H1 (cell line): ENCODE measurements around the gene MYO1D. TPM values are rescaled to one million over a fixed set of nuclear protein-coding genes. Genes with fewer than 3 reads are reported as not detected.

Experiments used
- CTCF ChIA-PET: fragments of 300-600 bp; sonication (Branson Sonifier 250); formaldehyde crosslinking; loops from one replicate; lab custom pipeline; 2021; ENCODE audit not compliant: partially characterized antibody; lab: Charles Lee
- POLR2A ChIA-PET: fragments of 300-600 bp; sonication (Branson Sonifier 250); formaldehyde crosslinking; loops from one replicate; lab custom pipeline; 2021; ENCODE audit warnings: inconsistent platforms; ENCODE audit not compliant: partially characterized antibody; lab: Charles Lee
- DNase-seq, 2 experiments: peaks; one replicate each; pipeline versions ENCODE4 v3.0.0 to v3.0.0-alpha.2; 2010 to 2022; ENCODE audit warnings: low spot score in 2 of 2, low read depth in 1 of 2, mixed read lengths in 1 of 2
- FAIRE-seq: peaks from 2 replicates; lab custom pipeline; 2011; peaks lifted over from hg19 to GRCh38; lab: Jason Lieb, UNC
- H2AFZ ChIP-seq: 2 replicates; pipeline ENCODE4 v1.8.1; 2012; ENCODE audit warnings: low read length, inconsistent platforms
- H2AK5ac ChIP-seq: 2 replicates; pipeline ENCODE4 v1.6.1; 2013; ENCODE audit warnings: low read depth, low read length
- H2BK120ac ChIP-seq: replicated peaks from 2 replicates; pipeline ENCODE3; 2013; ENCODE audit warnings: low read depth, low read length, inconsistent platforms
- H2BK12ac ChIP-seq: 2 replicates; pipeline ENCODE4 v1.6.1; 2013; ENCODE audit warnings: low read depth, low read length
- H2BK15ac ChIP-seq: 2 replicates; pipeline ENCODE4 v1.6.1; 2013; ENCODE audit warnings: low read length
- H2BK20ac ChIP-seq: 2 replicates; pipeline ENCODE4 v1.6.1; 2013; ENCODE audit warnings: low read length
- H2BK5ac ChIP-seq: 2 replicates; pipeline ENCODE4 v1.6.1; 2013; ENCODE audit warnings: low read depth, low read length
- H3K14ac ChIP-seq: 2 replicates; pipeline ENCODE4 v1.6.1; 2013; ENCODE audit warnings: inconsistent platforms; ENCODE audit not compliant: insufficient read length
- H3K18ac ChIP-seq: 2 replicates; pipeline ENCODE4 v1.6.1; 2013; ENCODE audit warnings: low read length; ENCODE audit errors: extremely low read depth
- H3K23ac ChIP-seq: 2 replicates; pipeline ENCODE4 v1.6.1; 2013; ENCODE audit warnings: inconsistent platforms; ENCODE audit not compliant: insufficient read length
- H3K23me2 ChIP-seq: 2 replicates; pipeline ENCODE4 v1.6.1; 2013; ENCODE audit warnings: low read depth, low read length
- H3K27ac ChIP-seq: 2 replicates; pipeline ENCODE4 v1.6.1; 2011; ENCODE audit warnings: low read depth, low read length, inconsistent platforms
- H3K27me3 ChIP-seq, 4 experiments: replicated peaks in 1 of 4; 1 replicate in 1 of 4; 2 replicates in 3 of 4; pipeline versions ENCODE4 v1.6.1 to v1.8.1; 2011 to 2013; ENCODE audit warnings: low read length in 3 of 4, mild to moderate bottlenecking in 3 of 4, inconsistent platforms in 2 of 4, mixed read lengths in 2 of 4, moderate library complexity in 1 of 4; ENCODE audit not compliant: control insufficient read depth in 3 of 4, insufficient read depth in 3 of 4; ENCODE audit errors: extremely low read depth in 1 of 4
- H3K36me3 ChIP-seq, 4 experiments: 2 replicates each; pipeline versions ENCODE4 v1.6.1 to v1.8.1; 2011 to 2013; ENCODE audit warnings: mild to moderate bottlenecking in 4 of 4, low read length in 3 of 4, moderate library complexity in 2 of 4, control low read depth in 1 of 4, inconsistent platforms in 1 of 4; ENCODE audit not compliant: insufficient read depth in 4 of 4, control insufficient read depth in 2 of 4
- H3K4ac ChIP-seq: replicated peaks from 2 replicates; pipeline ENCODE3; 2013; ENCODE audit warnings: low read length, low read depth, mixed read lengths, inconsistent platforms; ENCODE audit not compliant: insufficient read length
- H3K4me1 ChIP-seq, 4 experiments: replicated peaks in 1 of 4; 1 replicate in 1 of 4; 2 replicates in 3 of 4; pipeline versions ENCODE4 v1.6.1 to v1.8.1; 2011 to 2013; ENCODE audit warnings: low read length in 3 of 4, inconsistent platforms in 2 of 4, mixed read lengths in 1 of 4; ENCODE audit not compliant: insufficient read depth in 4 of 4, control insufficient read depth in 3 of 4
- H3K4me2 ChIP-seq, 2 experiments: 2 replicates each; pipeline versions ENCODE4 v1.6.1 to v1.8.1; 2011 to 2013; ENCODE audit warnings: low read depth in 2 of 2, low read length in 2 of 2, control low read depth in 1 of 2, inconsistent platforms in 1 of 2, mild to moderate bottlenecking in 1 of 2; ENCODE audit not compliant: insufficient read depth in 1 of 2
- H3K4me3 ChIP-seq, 4 experiments: fragments of 200-600, 300-600 bp in 1 of 4; sonication (generic), shearing (Covaris generic), sonication (Bioruptor Twin) in 1 of 4; 2 replicates each; pipeline versions ENCODE4 v1.5.1 to v1.8.1; 2011 to 2016; ENCODE audit warnings: low read length in 4 of 4, low read depth in 3 of 4, control low read depth in 2 of 4, inconsistent platforms in 2 of 4, mild to moderate bottlenecking in 2 of 4, mixed read lengths in 1 of 4, moderate library complexity in 1 of 4; ENCODE audit not compliant: insufficient read depth in 2 of 4; ENCODE audit errors: extremely low read depth in 1 of 4
- H3K56ac ChIP-seq: replicated peaks from 2 replicates; pipeline ENCODE3; 2013; ENCODE audit warnings: low read depth, mild to moderate bottlenecking, mixed read lengths, low read length, inconsistent platforms; ENCODE audit not compliant: insufficient read length
- H3K79me1 ChIP-seq: 2 replicates; pipeline ENCODE4 v1.6.1; 2013; ENCODE audit warnings: low read depth, low read length, control low read depth
- H3K79me2 ChIP-seq, 2 experiments: 2 replicates each; pipeline versions ENCODE4 v1.6.1 to v1.8.1; 2012 to 2013; ENCODE audit warnings: low read length in 2 of 2, mild to moderate bottlenecking in 2 of 2, inconsistent platforms in 1 of 2; ENCODE audit not compliant: insufficient read depth in 2 of 2, control insufficient read depth in 1 of 2
- H3K9ac ChIP-seq, 4 experiments: replicated peaks in 1 of 4; 1 replicate in 1 of 4; 2 replicates in 3 of 4; pipeline versions ENCODE4 v1.6.1 to v1.8.1; 2011 to 2013; ENCODE audit warnings: low read depth in 3 of 4, low read length in 3 of 4, control low read depth in 2 of 4, mild to moderate bottlenecking in 2 of 4, moderate library complexity in 2 of 4, inconsistent platforms in 1 of 4; ENCODE audit errors: extremely low read depth in 1 of 4
- H3K9me3 ChIP-seq, 2 experiments: 2 replicates each; pipeline versions ENCODE4 v1.6.1 to v1.8.1; 2012 to 2013; ENCODE audit warnings: mild to moderate bottlenecking in 2 of 2, moderate library complexity in 2 of 2, control low read depth in 1 of 2, inconsistent platforms in 1 of 2, low read depth in 1 of 2, low read length in 1 of 2, mixed read lengths in 1 of 2; ENCODE audit not compliant: insufficient read depth in 2 of 2
- H4K20me1 ChIP-seq, 2 experiments: replicated peaks in 1 of 2; 2 replicates each; pipeline versions ENCODE3 to v1.8.1; 2011 to 2013; ENCODE audit warnings: inconsistent platforms in 2 of 2, low read length in 2 of 2, mild to moderate bottlenecking in 1 of 2; ENCODE audit not compliant: insufficient read depth in 2 of 2, control insufficient read depth in 1 of 2
- H4K5ac ChIP-seq: 2 replicates; pipeline ENCODE4 v1.6.1; 2013; ENCODE audit warnings: low read length, low read depth, mixed read lengths, inconsistent platforms; ENCODE audit not compliant: insufficient read length
- H4K8ac ChIP-seq: 2 replicates; pipeline ENCODE4 v1.8.0; 2013; ENCODE audit warnings: mild to moderate bottlenecking, moderate library complexity, low read length, inconsistent platforms; ENCODE audit not compliant: insufficient read depth; ENCODE audit errors: extremely low read depth
- H4K91ac ChIP-seq: replicated peaks from 2 replicates; pipeline ENCODE3; 2013; ENCODE audit warnings: low read length, mixed read lengths, inconsistent platforms; ENCODE audit not compliant: insufficient read length
- ASH2L ChIP-seq: fragments of 200-600, 300-600 bp; sonication (generic); IDR thresholded peaks from one replicate; pipeline ENCODE4 v1.7.1; 2017; ENCODE audit warnings: low read length
- CBX5 ChIP-seq: fragments of 300-800, 300-1000 bp; sonication (generic); IDR thresholded peaks from 2 replicates; pipeline ENCODE4 v1.7.1; 2016; ENCODE audit warnings: antibody characterized with exemption, low read length, low read depth
- CHD2 ChIP-seq: IDR thresholded peaks from 2 replicates; pipeline ENCODE4 v1.6.1; 2012; ENCODE audit warnings: low read length, improper control_type of control experiment
- GTF2F1 ChIP-seq: IDR thresholded peaks from 2 replicates; pipeline ENCODE4 v1.6.1; 2012; ENCODE audit warnings: low read depth, low read length, improper control_type of control experiment, borderline replicate concordance
- HDAC2 ChIP-seq, 2 experiments: fragments of 300-600 bp in 1 of 2; sonication (generic) in 1 of 2; IDR thresholded peaks; 2 replicates each; pipeline ENCODE4 v1.6.1; 2011 to 2012; ENCODE audit warnings: low read depth in 2 of 2, low read length in 2 of 2, mild to moderate bottlenecking in 2 of 2, moderate library complexity in 2 of 2, borderline replicate concordance in 1 of 2, inconsistent platforms in 1 of 2
- KDM1A ChIP-seq: fragments of 200-600, 300-600 bp; sonication (generic); IDR thresholded peaks from 2 replicates; pipeline ENCODE4 v1.7.1; 2016; ENCODE audit warnings: mild to moderate bottlenecking, low read length, borderline replicate concordance
- NANOG ChIP-seq: IDR thresholded peaks from 2 replicates; pipeline ENCODE4 v1.6.1; 2011; ENCODE audit warnings: low read length, low read depth, mild to moderate bottlenecking, inconsistent platforms; ENCODE audit not compliant: insufficient read depth, poor library complexity, severe bottlenecking
- POLR2A ChIP-seq, 2 experiments: IDR thresholded peaks; 1 replicate in 1 of 2; 2 replicates in 1 of 2; pipeline ENCODE4 v1.6.1; 2011; ENCODE audit warnings: low read depth in 2 of 2, low read length in 2 of 2, mild to moderate bottlenecking in 2 of 2; ENCODE audit errors: control extremely low read depth in 1 of 2
- RBBP5 ChIP-seq: IDR thresholded peaks from 2 replicates; pipeline ENCODE4 v1.7.1; 2012; ENCODE audit warnings: low read depth, mild to moderate bottlenecking, inconsistent platforms, low read length, moderate library complexity, borderline replicate concordance
- SP1 ChIP-seq: IDR thresholded peaks from 2 replicates; pipeline ENCODE4 v1.6.1; 2011; ENCODE audit warnings: low read depth, low read length
- SUZ12 ChIP-seq: fragments of 200-600 bp; sonication (generic); IDR thresholded peaks from 2 replicates; pipeline ENCODE4 v1.6.1; 2012; ENCODE audit warnings: mild to moderate bottlenecking, inconsistent platforms, low read length, moderate library complexity, mixed read lengths
- WGBS, 2 experiments: shearing (Covaris generic) in 1 of 2; methylation state at CpG; one replicate each; pipeline versions ENCODE4 v1.1.6 to v1.1.7; 2013 to 2015; ENCODE audit warnings: low lambda C conversion rate in 2 of 2, mixed read lengths in 2 of 2, inconsistent platforms in 1 of 2, low coverage in 1 of 2, missing lambda C conversion rate in 1 of 2; ENCODE audit not compliant: insufficient replicate concordance in 2 of 2, insufficient coverage in 1 of 2, insufficient read length in 1 of 2; ENCODE audit errors: extremely low coverage in 1 of 2, missing lambda C conversion rate in 1 of 2; 5-methylcytosine and 5-hydroxymethylcytosine counted together
- polyA plus RNA-seq, 7 experiments: library from polyadenylated mRNA; depleted of rRNA in 3 of 7; stranded (reverse) in 5 of 7; unstranded in 2 of 7; fragments of >200 nt in 5 of 7; fragments of 200-250 nt in 2 of 7; gene quantifications; 1 replicate in 5 of 7; 2 replicates in 1 of 7; 4 replicates in 1 of 7; pipeline versions ENCODE4 v1.2.1 to v1.2.3, GENCODE V29; 2011 to 2013; ENCODE audit warnings: missing spikeins in 2 of 7, mixed read lengths in 2 of 7
- total RNA-seq: library from RNA; stranded (reverse); fragmentation: NEBNext Ultra II Directional; extraction: Animal tissue kit (Norgen Biotek cat#: 25700); gene quantifications from 2 replicates; pipeline ENCODE4 v1.2.1, GENCODE V29; 2021

Gene MYO1D
- total and polyA plus RNA-seq, 2 of the 8 experiments (the other 6 are each of a cell fraction or from before 2014, with no cell fraction given), result 6.5 to 25.4 TPM

DNA sequence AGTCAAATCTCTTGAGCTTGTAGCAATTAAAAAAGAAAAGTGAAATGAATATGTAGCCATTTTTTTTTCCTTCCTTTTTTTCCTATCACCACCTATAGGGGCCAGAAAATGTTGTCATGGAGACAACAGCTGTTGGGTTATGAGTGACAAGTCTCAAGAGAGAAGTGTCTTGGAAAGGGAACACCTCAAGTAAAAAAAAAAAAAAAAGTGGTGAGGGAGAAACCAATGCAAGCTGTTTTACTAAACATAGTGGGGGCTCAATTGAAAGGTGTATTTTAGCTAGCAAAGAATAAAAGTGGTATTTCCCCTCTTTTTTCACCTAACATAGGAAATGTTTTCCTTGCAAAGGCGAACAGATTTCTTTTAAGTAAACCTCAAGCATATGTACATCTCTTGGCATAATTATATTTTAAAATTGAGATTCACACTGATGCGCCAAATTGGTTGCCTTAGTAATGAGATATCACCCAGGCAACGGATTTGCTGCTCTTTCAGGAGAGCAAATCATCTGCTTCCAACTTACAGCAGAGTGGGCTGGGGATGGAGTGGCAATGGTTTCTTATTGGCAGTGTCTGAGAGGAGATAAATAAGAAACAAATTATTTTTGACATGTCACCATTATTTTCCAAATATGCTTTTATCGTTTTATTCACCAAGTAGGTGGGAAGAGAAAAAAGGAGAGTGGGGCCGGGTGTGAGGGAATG is 183.6 kb downstream of the MYO1D start:
- Histone ChIP-seq H2BK12ac (no peak overlapping the region), H4K91ac (no peak overlapping the region), H3K23me2 (no peaks in the 10 kb centered on the region), H2BK15ac (no peak overlapping the region), H3K9ac (no peak overlapping the region), H2AK5ac (no peak overlapping the region), H3K4me2 (no peak overlapping the region), H3K27ac (no peak overlapping the region), H4K5ac (no peak overlapping the region), H3K4ac (no peak overlapping the region), H2BK20ac (no peak overlapping the region), H3K36me3 (no peaks in the 10 kb centered on the region), H3K79me1 (no peaks in the 10 kb centered on the region), H2BK120ac (no peak overlapping the region), H3K79me2 (no peaks in the 10 kb centered on the region), H2AFZ (no peak overlapping the region), H3K4me3 (no peak overlapping the region), H3K27me3 (no peaks in the 10 kb centered on the region), H3K18ac (no peak overlapping the region), H4K8ac (no peak overlapping the region), H3K56ac (no peak overlapping the region), H4K20me1 (peaks cover 0 to 2% of the 10 kb centered on the region in 2 experiments), H2BK5ac (no peak overlapping the region), H3K14ac (no peak overlapping the region), H3K23ac (no peak overlapping the region), H3K9me3 (peaks cover 4 to 7% of the 10 kb centered on the region in 2 experiments; a peak in 3 of 4 replicates), H3K4me1 (no peaks in the 10 kb centered on the region)
- TF ChIP-seq KDM1A, result no peak
- no peak for TF ChIP-seq SP1
- TF ChIP-seq HDAC2 (IDR thresholded peaks at IDR 0.05; ENCODE audit: borderline replicate concordance in 1 of 2, low read depth in 2 of 2, low read length in 2 of 2), result no peak
- no peak for TF ChIP-seq SUZ12
- TF ChIP-seq POLR2A (IDR thresholded peaks at IDR 0.05; ENCODE audit: control extremely low read depth in 1 of 2, low read depth in 2 of 2, low read length in 2 of 2), result no peak
- TF ChIP-seq ASH2L, result no peak
- no peak for TF ChIP-seq GTF2F1
- no peak for TF ChIP-seq CHD2
- TF ChIP-seq CBX5, result no peak
- TF ChIP-seq NANOG, result no peak
- TF ChIP-seq RBBP5, result no peak
- POLR2A ChIA-PET, result interaction anchor here (0.7 to 1.6 kb wide), 2 partner anchors 9 to 1970 kb away, joined by 3 read pairs; no protein-coding TSS in a partner anchor
- DNase-seq (no peak), FAIRE-seq (no peak)
- CTCF ChIA-PET, result interaction anchor here (0.5 to 2.1 kb wide), 4 partner anchors 34 to 187 kb away, joined by 3 to 11 read pairs (median 3); no protein-coding TSS in a partner anchor
- WGBS, 2 experiments, result 86% methylated on average over 5 of the region's 5 CpGs; no CpG with 5 or more reads in 1 of the 2 experiments
